CD14-positive monocyte (primary cell): ENCODE measurements around the gene ARHGAP21. TPM values are rescaled to one million over a fixed set of nuclear protein-coding genes. Genes with fewer than 3 reads are reported as not detected.

Experiments
- DNase-seq, 3 donors: peaks; one replicate each; pipeline ENCODE4 v3.0.0-alpha.2; 2011 to 2022
- H2AFZ ChIP-seq: 2 replicates; pipeline ENCODE4 v1.6.0; 2012; ENCODE audit warnings: mild to moderate bottlenecking, low read depth, low read length, inconsistent platforms; ENCODE audit not compliant: insufficient read depth, poor library complexity, severe bottlenecking
- H3K27ac ChIP-seq, 2 donors: 1 replicate in 1 of 2; 2 replicates in 1 of 2; pipeline ENCODE4 v1.5.1; 2012 to 2013; ENCODE audit warnings: low read length in 2 of 2, control low read depth in 1 of 2, inconsistent platforms in 1 of 2, low read depth in 1 of 2, mild to moderate bottlenecking in 1 of 2
- H3K27me3 ChIP-seq, 2 donors: one replicate each; pipeline versions ENCODE4 v1.6.0 to v1.6.1; 2011 to 2013; ENCODE audit warnings: low read length in 2 of 2; ENCODE audit not compliant: control insufficient read depth in 2 of 2, insufficient read depth in 2 of 2
- H3K36me3 ChIP-seq, 2 donors: replicated peaks in 1 of 2; 1 replicate in 1 of 2; 2 replicates in 1 of 2; pipeline versions ENCODE4 v1.5.1 to v1.6.1; 2012 to 2013; ENCODE audit warnings: low read length in 2 of 2, control low read depth in 1 of 2, inconsistent platforms in 1 of 2, mild to moderate bottlenecking in 1 of 2; ENCODE audit not compliant: insufficient read depth in 2 of 2, control insufficient read depth in 1 of 2
- H3K4me1 ChIP-seq, 2 donors: 1 replicate in 1 of 2; 2 replicates in 1 of 2; pipeline versions ENCODE4 v1.5.1 to v1.6.1; 2012 to 2013; ENCODE audit warnings: low read length in 2 of 2, control low read depth in 1 of 2, inconsistent platforms in 1 of 2, mild to moderate bottlenecking in 1 of 2, moderate library complexity in 1 of 2; ENCODE audit not compliant: insufficient read depth in 2 of 2, control insufficient read depth in 1 of 2
- H3K4me2 ChIP-seq: replicated peaks from 2 replicates; pipeline ENCODE3; 2012; ENCODE audit warnings: low read length, moderate library complexity, mild to moderate bottlenecking; ENCODE audit not compliant: poor library complexity, severe bottlenecking; ENCODE audit errors: extremely low read depth
- H3K4me3 ChIP-seq, 3 experiments: fragments of 200-600 bp in 1 of 3; sonication (generic) in 1 of 3; replicated peaks in 1 of 3; 1 replicate in 2 of 3; 2 replicates in 1 of 3; pipeline ENCODE4 v1.5.1; 2011 to 2013; ENCODE audit warnings: low read length in 3 of 3, mild to moderate bottlenecking in 3 of 3, control low read depth in 2 of 3, low read depth in 2 of 3, inconsistent platforms in 1 of 3, moderate library complexity in 1 of 3
- H3K79me2 ChIP-seq: 2 replicates; pipeline ENCODE4 v1.6.0; 2012; ENCODE audit warnings: mild to moderate bottlenecking, control low read depth, inconsistent platforms, low read length, moderate library complexity; ENCODE audit not compliant: insufficient read depth
- H3K9ac ChIP-seq: 2 replicates; pipeline ENCODE4 v1.6.0; 2017; ENCODE audit warnings: low read length, mild to moderate bottlenecking; ENCODE audit not compliant: insufficient read depth, poor library complexity, severe bottlenecking
- H3K9me3 ChIP-seq, 2 donors: replicated peaks in 1 of 2; 1 replicate in 1 of 2; 2 replicates in 1 of 2; pipeline versions ENCODE4 v1.5.1 to v1.6.1; 2012 to 2013; ENCODE audit warnings: low read length in 2 of 2, control low read depth in 1 of 2; ENCODE audit not compliant: control insufficient read depth in 1 of 2, insufficient read depth in 1 of 2
- H4K20me1 ChIP-seq: 2 replicates; pipeline ENCODE4 v1.6.0; 2012; ENCODE audit warnings: mild to moderate bottlenecking, low read length, control low read depth, moderate library complexity; ENCODE audit not compliant: insufficient read depth
- H3K27ac Mint-ChIP-seq, 7 donors: one replicate each; pipeline ENCODE4 v1.8.0; 2020; ENCODE audit warnings: mild to moderate bottlenecking in 7 of 7, mixed read lengths in 7 of 7, moderate library complexity in 6 of 7, inconsistent platforms in 2 of 7
- H3K27me3 Mint-ChIP-seq, 3 donors: one replicate each; pipeline ENCODE4 v1.8.0; 2021 to 2022; ENCODE audit warnings: low read depth in 3 of 3, mild to moderate bottlenecking in 3 of 3, mixed read lengths in 3 of 3, moderate library complexity in 3 of 3, inconsistent platforms in 1 of 3
- H3K36me3 Mint-ChIP-seq, 2 donors: one replicate each; pipeline ENCODE4 v1.8.0; 2020; ENCODE audit warnings: mixed read lengths in 2 of 2, inconsistent platforms in 1 of 2, mild to moderate bottlenecking in 1 of 2
- H3K4me1 Mint-ChIP-seq: one replicate; pipeline ENCODE4 v1.8.0; 2020; ENCODE audit warnings: mild to moderate bottlenecking, mixed read lengths
- H3K4me3 Mint-ChIP-seq, 2 donors: one replicate each; pipeline ENCODE4 v1.8.0; 2020; ENCODE audit warnings: mild to moderate bottlenecking in 2 of 2, mixed read lengths in 2 of 2, moderate library complexity in 1 of 2
- H3K9me3 Mint-ChIP-seq, 7 donors: one replicate each; pipeline ENCODE4 v1.8.0; 2020 to 2022; ENCODE audit warnings: mixed read lengths in 7 of 7, mild to moderate bottlenecking in 6 of 7, moderate library complexity in 6 of 7, inconsistent platforms in 2 of 7
- CTCF ChIP-seq: fragments of 200-600 bp; IDR thresholded peaks from one replicate; pipeline ENCODE4 v1.8.0; 2022; ENCODE audit warnings: antibody characterized with exemption, mild to moderate bottlenecking
- WGBS: methylation state at CpG from one replicate; pipeline ENCODE4 v1.1.5; 2013; ENCODE audit warnings: missing lambda C conversion rate; ENCODE audit not compliant: insufficient coverage; 5-methylcytosine and 5-hydroxymethylcytosine counted together
- intact Hi-C, 2 donors: fragments of 100-400 bp; cut with micrococcal nuclease; formaldehyde crosslinking; loops; one replicate each; pipeline versions ENCODE4 v1.15.0 to v1.15.1; 2023
- polyA plus RNA-seq, 3 donors: library from polyadenylated mRNA; depleted of rRNA in 1 of 3; unstranded in 2 of 3; stranded (reverse) in 1 of 3; fragments of 300-500 nt in 2 of 3; fragments of >200 nt in 1 of 3; fragmentation: Illumina TruSeq in 2 of 3; gene quantifications; 1 replicate in 2 of 3; 2 replicates in 1 of 3; pipeline ENCODE4 v1.2.3, GENCODE V29; 2012 to 2021

Gene ARHGAP21
- polyA plus RNA-seq, 3 donors = 2.1 to 20.0 (median 3.4) TPM

- Histone ChIP-seq H3K4me2 (no peak overlapping the region), H3K79me2 (no peaks in the 10 kb centered on the region), H3K4me1 (no peaks in the 10 kb centered on the region), H3K36me3 (peaks cover 24 to 37% of the 10 kb centered on the region in 2 donors), H3K27me3 (no peaks in the 10 kb centered on the region), H3K4me3 (no peak overlapping the region), H2AFZ (no peak overlapping the region), H4K20me1 (no peaks in the 10 kb centered on the region), H3K9me3 (no peaks in the 10 kb centered on the region), H3K9ac (no peak overlapping the region), H3K27ac (no peak overlapping the region)
- intact Hi-C loops = no loop called here
- Mint-ChIP-seq H3K27ac (no peak overlapping the region), H3K27me3 (no peaks in the 10 kb centered on the region), H3K4me3 (no peak overlapping the region), H3K36me3 (peaks cover 33 to 40% of the 10 kb centered on the region in 2 donors), H3K4me1 (peaks cover 4% of the 10 kb centered on the region), H3K9me3 (no peaks in the 10 kb centered on the region)
- WGBS = no CpG with 5 or more reads among the region's 3 CpGs
- DNase-seq = no peak
- TF ChIP-seq CTCF = no peak
These were observed 118.5 kb downstream of the ARHGAP21 start for GRCh38 chr10:24605141-24605540.

- H3K36me3 Mint-ChIP-seq = peaks cover 39 to 51% of the 10 kb centered on the region in 2 donors
- no peak for TF ChIP-seq CTCF
- peak overlapping the region in 4 of 7 donors; percentile 22 to 54 (median 28) for H3K27ac Mint-ChIP-seq
- H2AFZ ChIP-seq = no peak overlapping the region
- no peak for DNase-seq
- H3K9ac ChIP-seq = no peak overlapping the region
- no peaks in the 10 kb centered on the region for H4K20me1 ChIP-seq
- intact Hi-C loops = no loop called here
- WGBS = no CpG with 5 or more reads among the region's 2 CpGs
- no peaks in the 10 kb centered on the region for H3K9me3 ChIP-seq
- H3K4me3 ChIP-seq = no peak overlapping the region
- H3K4me3 Mint-ChIP-seq = no peak overlapping the region
- H3K27me3 ChIP-seq = no peaks in the 10 kb centered on the region
- no peaks in the 10 kb centered on the region for H3K79me2 ChIP-seq
- H3K4me2 ChIP-seq = no peak overlapping the region
- peaks cover 37 to 56% of the 10 kb centered on the region in 2 donors for H3K36me3 ChIP-seq
- no peaks in the 10 kb centered on the region for H3K27me3 Mint-ChIP-seq
- H3K4me1 ChIP-seq = no peaks in the 10 kb centered on the region
- H3K27ac ChIP-seq = no peak overlapping the region
- no peaks in the 10 kb centered on the region for H3K9me3 Mint-ChIP-seq
- peaks cover 4% of the 10 kb centered on the region for H3K4me1 Mint-ChIP-seq
These were observed 120.4 kb downstream of the ARHGAP21 start for GRCh38 chr10:24603333-24603732.
